GM19395 (cell line): ENCODE measurements around the gene ABCD1.
"Not testable (repeated sequence)": the region's sequence is repeated elsewhere in the genome, so short reads cannot be mapped to it uniquely, and the experiment has no call there.

Experiments
- ATAC-seq: cut with Tn5 transposase; IDR thresholded peaks from one replicate; pipeline ENCODE4 v1.9.1; 2021; ENCODE audit warnings: mild to moderate bottlenecking, moderate library complexity; ENCODE audit not compliant: unreplicated experiment

Gene ABCD1

DNA sequence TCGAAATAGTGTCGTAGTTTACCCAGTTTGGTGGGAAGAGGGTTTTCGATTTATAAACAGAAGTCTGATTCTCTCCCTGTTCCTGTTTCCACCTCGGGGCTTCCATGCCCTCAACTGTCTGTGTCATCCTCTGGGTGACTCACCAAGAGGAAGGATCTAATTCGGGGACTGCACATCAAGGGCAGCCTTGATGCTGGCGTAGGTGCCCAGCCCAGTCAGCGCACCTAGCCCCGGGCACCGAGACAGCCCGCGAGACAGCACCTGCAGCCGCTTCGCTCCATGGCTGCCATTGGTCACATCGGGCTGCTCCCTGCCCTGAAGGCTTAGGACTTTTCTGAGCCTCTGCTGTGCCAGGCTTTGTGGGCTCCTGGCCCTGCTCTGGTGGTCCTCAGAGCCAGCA, 7.7 kb downstream of the ABCD1 start:
- no peak for ATAC-seq

GRCh38 chrX:153733651-153734240, 9.1 kb downstream of the ABCD1 start:
- no peak for ATAC-seq

DNA sequence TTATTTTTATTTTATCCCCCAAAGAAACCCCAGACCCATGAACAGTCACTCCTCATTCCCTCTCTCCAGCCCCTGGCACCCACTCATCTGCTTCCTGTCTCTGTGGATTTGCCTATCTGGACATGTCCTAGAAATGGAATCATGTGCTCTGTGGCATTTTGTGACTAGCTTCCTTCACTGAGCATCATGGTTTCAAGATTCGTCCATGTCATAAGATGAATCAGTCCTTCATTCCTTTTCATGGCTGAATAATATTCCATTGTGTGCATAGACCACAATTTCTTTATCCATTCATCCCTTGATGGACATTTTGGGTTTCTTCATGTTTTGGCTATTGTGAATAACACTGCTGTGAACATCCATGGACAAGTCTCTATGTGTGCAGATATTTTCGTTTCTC, 10.2 kb downstream of the ABCD1 start:
- no peak for ATAC-seq

- no peak for ATAC-seq
Measured at GRCh38 chrX:153735274-153735673, 10.6 kb downstream of the ABCD1 start.

GRCh38 chrX:153736071-153736820, 11.6 kb downstream of the ABCD1 start:
- no peak for ATAC-seq

DNA sequence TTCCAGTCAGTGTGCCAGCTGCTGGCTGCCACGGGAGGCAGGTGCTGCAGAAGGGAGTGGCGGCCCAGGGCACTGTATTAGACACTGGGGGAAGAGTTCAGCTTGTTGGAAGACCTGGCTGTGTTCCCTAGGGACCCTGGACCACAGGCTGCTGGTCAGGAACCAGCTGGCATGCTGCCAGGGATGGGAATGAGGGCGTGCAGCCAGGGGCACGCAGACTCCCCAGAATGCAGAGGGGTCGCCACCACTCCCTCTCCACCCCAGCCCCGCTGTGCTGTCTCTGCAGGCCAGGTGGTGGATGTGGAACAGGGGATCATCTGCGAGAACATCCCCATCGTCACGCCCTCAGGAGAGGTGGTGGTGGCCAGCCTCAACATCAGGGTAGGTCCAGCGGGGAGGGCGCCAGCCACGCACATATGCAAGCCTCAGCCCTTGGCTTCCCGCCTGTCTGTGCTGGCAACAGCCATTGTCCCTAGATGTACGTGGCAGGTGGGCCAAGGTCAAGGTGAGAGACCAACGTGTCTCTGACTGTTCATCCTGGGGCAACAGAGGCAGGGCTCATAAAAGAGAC, 12.3 kb downstream of the ABCD1 start:
- ATAC-seq: no peak

- no peak for ATAC-seq
Measured at GRCh38 chrX:153738056-153738605, 13.5 kb downstream of the ABCD1 start.

DNA sequence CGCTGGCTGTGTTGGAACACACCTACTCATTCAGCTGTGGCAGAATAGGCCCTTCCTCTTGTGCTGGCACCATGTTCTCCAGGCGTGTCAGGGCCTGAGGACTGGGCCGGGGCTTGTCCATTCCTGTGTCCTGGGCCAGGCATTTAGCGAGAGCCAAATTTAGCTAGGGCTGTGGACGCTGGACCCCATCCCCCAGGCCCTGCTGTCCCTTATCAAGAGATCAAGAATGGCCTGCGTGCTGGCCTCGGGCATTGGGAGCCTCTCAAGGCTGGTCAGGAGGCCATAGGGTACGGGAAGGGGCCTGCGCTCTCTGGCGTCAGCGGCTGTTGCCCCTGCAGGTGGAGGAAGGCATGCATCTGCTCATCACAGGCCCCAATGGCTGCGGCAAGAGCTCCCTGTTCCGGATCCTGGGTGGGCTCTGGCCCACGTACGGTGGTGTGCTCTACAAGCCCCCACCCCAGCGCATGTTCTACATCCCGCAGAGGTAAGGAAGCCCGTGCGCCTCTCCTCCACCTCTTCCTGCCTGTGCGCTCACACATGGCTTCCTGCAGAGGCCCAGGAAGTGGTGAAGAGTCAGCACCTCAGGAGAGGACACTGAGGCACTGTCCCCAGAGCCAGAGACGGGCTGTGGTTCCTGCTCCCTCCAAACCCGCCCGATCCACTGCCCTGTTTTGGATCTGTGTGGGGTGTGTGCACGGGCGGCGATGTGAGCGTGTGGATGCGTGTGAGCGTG, 15.3 kb downstream of the ABCD1 start:
- no peak for ATAC-seq

DNA sequence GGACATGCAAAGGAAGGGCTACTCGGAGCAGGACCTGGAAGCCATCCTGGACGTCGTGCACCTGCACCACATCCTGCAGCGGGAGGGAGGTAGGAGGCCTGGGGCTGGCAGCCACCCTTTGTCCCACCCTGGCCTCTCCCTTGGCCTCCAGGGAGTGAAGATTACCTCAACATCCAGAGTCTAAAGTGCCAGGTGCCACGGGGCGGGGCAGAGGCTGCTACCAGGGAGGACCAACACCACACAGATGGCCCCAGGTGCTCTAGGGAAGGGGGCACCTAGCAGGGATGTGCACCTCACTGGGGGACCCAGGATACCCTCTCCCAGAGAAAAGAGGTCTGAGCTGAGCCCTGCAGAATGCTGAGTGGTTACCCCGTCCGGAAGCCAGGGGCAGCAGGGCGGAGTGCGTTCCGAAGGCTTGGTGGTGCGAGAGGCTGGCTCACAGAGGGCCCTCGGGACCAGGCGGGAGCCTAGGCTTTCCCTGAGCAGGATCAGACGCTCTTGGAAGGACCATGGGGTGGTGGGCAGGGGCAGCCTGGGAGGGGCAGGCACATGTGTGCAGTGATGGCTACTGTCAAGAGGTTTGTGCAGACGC, 16.1 kb downstream of the ABCD1 start:
- no peak for ATAC-seq

DNA sequence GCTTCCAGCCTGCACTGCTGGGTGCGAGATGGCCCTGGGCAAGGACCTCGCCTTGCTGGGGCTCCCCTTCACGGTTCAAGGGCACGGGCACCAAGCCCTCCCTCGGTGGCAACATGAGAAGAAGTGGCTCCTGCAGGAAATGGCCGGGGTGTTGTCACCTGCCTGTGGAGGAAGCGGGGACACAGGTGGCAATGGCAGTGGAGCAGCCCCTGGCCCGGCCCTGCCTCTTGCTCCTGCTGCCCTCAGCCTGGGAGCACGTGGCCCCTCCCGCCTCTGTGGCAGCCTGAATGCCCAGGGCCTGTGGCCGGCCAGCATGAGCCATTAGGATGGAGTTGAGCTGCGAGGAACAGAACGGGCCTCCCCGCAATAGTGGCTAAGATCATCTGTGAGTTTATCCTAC, 16.8 kb downstream of the ABCD1 start:
- no peak for ATAC-seq

GRCh38 chrX:153742111-153742510, 17.5 kb downstream of the ABCD1 start:
- not testable (repeated sequence) for ATAC-seq

- ATAC-seq: not testable (repeated sequence)
Measured at GRCh38 chrX:153742796-153743467, 18.3 kb downstream of the ABCD1 start.

DNA sequence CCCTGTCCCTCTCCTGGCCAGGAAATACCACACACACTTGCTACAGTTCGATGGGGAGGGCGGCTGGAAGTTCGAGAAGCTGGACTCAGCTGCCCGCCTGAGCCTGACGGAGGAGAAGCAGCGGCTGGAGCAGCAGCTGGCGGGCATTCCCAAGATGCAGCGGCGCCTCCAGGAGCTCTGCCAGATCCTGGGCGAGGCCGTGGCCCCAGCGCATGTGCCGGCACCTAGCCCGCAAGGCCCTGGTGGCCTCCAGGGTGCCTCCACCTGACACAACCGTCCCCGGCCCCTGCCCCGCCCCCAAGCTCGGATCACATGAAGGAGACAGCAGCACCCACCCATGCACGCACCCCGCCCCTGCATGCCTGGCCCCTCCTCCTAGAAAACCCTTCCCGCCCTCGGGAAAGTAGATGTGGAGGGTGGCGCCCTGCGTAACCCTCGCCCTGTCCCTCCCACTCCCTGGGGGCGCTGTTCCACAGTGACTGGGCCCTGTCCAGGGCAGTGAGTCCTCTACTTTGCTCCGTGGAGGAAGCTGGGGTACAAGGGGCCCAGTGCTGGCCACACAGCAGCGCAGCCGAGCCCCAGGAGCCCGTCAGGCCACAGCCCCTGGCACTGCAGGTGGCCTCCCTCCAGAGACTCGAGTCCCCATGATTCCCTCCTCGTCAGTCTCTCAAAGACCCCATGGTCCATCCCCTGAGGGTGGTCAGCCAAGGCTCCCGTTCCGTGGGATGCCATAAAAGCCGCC, 19.0 kb downstream of the ABCD1 start:
- not testable (repeated sequence) for ATAC-seq

- no peak for ATAC-seq
Measured at GRCh38 chrX:153744210-153745066, 19.8 kb downstream of the ABCD1 start.

- not testable (repeated sequence) for ATAC-seq
Measured at GRCh38 chrX:153745067-153745433, 20.4 kb downstream of the ABCD1 start.

GRCh38 chrX:153746359-153746758, 21.7 kb downstream of the ABCD1 start:
- no peak for ATAC-seq

GRCh38 chrX:153746991-153747390, 22.3 kb downstream of the ABCD1 start:
- ATAC-seq: not testable (repeated sequence)

GRCh38 chrX:153749017-153749416, 24.4 kb downstream of the ABCD1 start:
- ATAC-seq: not testable (repeated sequence)
